Left lung (tissue), 10 donors: ENCODE measurements around the gene ZBTB37. TPM values are rescaled to one million over a fixed set of nuclear protein-coding genes. Genes with fewer than 3 reads are reported as not detected.

Experiments
- ATAC-seq: fragments of 200-7000 bp; cut with Tn5 transposase; one replicate; pipeline ENCODE4 v1.9.1; 2020; ENCODE audit warnings: moderate library complexity
- DNase-seq, 4 donors: peaks; one replicate each; pipeline ENCODE4 v3.0.0-alpha.2; 2013 to 2020
- H3K27ac ChIP-seq, 2 donors: fragments of 200-600 bp; sonication (generic) in 1 of 2; one replicate each; pipeline versions ENCODE4 v1.5.0 to v1.8.0; 2020 to 2021
- H3K27me3 ChIP-seq, 2 donors: fragments of 200-600 bp; sonication (generic) in 1 of 2; one replicate each; pipeline versions ENCODE4 v1.5.0 to v1.8.0; 2020 to 2021
- H3K36me3 ChIP-seq, 2 donors: fragments of 200-600 bp; sonication (generic) in 1 of 2; one replicate each; pipeline versions ENCODE4 v1.5.0 to v1.8.0; 2020 to 2021
- H3K4me1 ChIP-seq, 2 donors: fragments of 200-600 bp; one replicate each; pipeline ENCODE4 v1.8.0; 2021
- H3K4me3 ChIP-seq, 2 donors: fragments of 200-600 bp; sonication (generic) in 1 of 2; one replicate each; pipeline versions ENCODE4 v1.5.0 to v1.8.0; 2020 to 2021; ENCODE audit warnings: mild to moderate bottlenecking in 1 of 2
- H3K9me3 ChIP-seq, 2 donors: fragments of 200-600 bp; sonication (generic) in 1 of 2; one replicate each; pipeline versions ENCODE4 v1.5.0 to v1.8.0; 2020 to 2021
- intact Hi-C, 2 donors: fragments of 100-400 bp; cut with DNase I; formaldehyde crosslinking; loops; one replicate each; pipeline versions ENCODE4 v1.11.2 to v1.14.2; 2022
- polyA plus RNA-seq, 6 donors: library from polyadenylated mRNA; unstranded; fragments of 120-200 nt; gene quantifications; one replicate each; pipeline ENCODE4 v1.2.1, GENCODE V29; 2013; ENCODE audit not compliant: insufficient read length in 6 of 6
- total RNA-seq, 2 donors: library from RNA; stranded (reverse); fragmentation: NEBNext Ultra II Directional; extraction: Animal tissue kit (Norgen Biotek cat#: 25700); gene quantifications; one replicate each; pipeline ENCODE4 v1.2.1, GENCODE V29; 2021
- TF ChIP-seq, protein P1 (sequence below), 2 donors: fragments of 200-600 bp; sonication (generic) in 1 of 2; IDR thresholded peaks; one replicate each; pipeline versions ENCODE4 v1.5.0 to v1.8.0; 2021; ENCODE audit warnings: antibody characterized with exemption in 2 of 2
- donor health status: DM: no; HTN: yes; CAD: no.
- donor health status: DM: no; HTN: no; CAD: no.

The ZBTB37 gene
- total and polyA plus RNA-seq, 8 donors: 10.0 to 13.3 (median 12.1) TPM

DNA sequence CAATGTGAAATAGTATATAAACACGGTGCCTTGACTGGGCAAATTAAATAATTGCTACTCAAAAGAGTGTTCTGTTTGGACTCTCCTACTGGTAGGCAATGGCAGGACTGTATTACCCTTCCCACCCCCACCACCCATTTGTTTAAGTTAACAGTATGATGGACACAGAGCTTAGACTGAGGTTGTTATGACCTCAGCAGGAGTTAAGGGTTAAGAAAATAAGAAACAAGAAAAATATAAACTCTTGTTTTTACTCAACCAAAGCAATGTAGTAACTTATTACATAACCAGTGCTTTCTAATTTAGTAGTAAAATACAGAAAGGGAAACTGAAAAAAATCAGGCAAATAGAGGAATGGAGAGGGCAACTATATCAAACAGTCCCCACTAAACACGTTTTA, 68.9 kb downstream of the ZBTB37 start:
- no peak for ATAC-seq
- Histone ChIP-seq H3K9me3 (no peaks in the 10 kb centered on the region), H3K4me1 (no peaks in the 10 kb centered on the region), H3K4me3 (no peak overlapping the region), H3K27me3 (no peaks in the 10 kb centered on the region), H3K36me3 (peaks cover 0 to 84% of the 10 kb centered on the region in 2 donors), H3K27ac (no peak overlapping the region)
- TF ChIP-seq, protein P1, sequence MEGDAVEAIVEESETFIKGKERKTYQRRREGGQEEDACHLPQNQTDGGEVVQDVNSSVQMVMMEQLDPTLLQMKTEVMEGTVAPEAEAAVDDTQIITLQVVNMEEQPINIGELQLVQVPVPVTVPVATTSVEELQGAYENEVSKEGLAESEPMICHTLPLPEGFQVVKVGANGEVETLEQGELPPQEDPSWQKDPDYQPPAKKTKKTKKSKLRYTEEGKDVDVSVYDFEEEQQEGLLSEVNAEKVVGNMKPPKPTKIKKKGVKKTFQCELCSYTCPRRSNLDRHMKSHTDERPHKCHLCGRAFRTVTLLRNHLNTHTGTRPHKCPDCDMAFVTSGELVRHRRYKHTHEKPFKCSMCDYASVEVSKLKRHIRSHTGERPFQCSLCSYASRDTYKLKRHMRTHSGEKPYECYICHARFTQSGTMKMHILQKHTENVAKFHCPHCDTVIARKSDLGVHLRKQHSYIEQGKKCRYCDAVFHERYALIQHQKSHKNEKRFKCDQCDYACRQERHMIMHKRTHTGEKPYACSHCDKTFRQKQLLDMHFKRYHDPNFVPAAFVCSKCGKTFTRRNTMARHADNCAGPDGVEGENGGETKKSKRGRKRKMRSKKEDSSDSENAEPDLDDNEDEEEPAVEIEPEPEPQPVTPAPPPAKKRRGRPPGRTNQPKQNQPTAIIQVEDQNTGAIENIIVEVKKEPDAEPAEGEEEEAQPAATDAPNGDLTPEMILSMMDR (IDR thresholded peaks at IDR 0.05): no peak
- DNase-seq: no peak
- intact Hi-C loops: no loop called here

DNA sequence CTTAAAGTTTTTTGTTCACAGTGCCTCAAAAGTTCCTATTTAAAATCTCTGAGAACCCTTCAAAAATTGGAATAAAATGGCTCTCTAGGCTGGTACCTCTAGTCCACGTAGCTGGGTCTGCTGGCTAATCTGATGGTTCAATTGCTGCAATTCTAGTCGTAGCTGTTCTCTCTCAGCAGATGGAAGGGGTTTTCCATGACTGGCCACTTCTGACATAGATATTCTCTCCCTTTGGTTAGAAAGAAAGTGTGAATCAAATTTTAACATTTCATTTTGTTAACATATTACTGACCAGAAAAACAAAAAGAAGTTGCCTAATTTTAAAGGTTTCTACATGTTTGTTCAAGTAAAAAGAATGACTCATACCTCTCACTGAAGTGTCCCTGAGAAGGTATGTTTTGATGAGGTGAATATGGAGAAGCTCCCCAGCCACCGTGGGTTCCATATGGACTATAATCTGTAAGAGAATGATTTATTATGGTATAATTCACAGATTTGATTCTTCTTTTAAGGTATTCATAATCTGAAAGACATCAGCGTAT, 78.3 kb downstream of the ZBTB37 start:
- ATAC-seq (no peak), DNase-seq (no peak)
- H3K4me3 ChIP-seq: no peak overlapping the region
- no peaks in the 10 kb centered on the region for H3K4me1 ChIP-seq
- H3K27ac ChIP-seq: no peak overlapping the region
- no peaks in the 10 kb centered on the region for H3K9me3 ChIP-seq
- no peaks in the 10 kb centered on the region for H3K27me3 ChIP-seq
- peaks cover 4 to 100% of the 10 kb centered on the region in 2 donors for H3K36me3 ChIP-seq
- TF ChIP-seq, protein P1 (IDR thresholded peaks at IDR 0.05): no peak
- intact Hi-C loops: no loop called here

DNA sequence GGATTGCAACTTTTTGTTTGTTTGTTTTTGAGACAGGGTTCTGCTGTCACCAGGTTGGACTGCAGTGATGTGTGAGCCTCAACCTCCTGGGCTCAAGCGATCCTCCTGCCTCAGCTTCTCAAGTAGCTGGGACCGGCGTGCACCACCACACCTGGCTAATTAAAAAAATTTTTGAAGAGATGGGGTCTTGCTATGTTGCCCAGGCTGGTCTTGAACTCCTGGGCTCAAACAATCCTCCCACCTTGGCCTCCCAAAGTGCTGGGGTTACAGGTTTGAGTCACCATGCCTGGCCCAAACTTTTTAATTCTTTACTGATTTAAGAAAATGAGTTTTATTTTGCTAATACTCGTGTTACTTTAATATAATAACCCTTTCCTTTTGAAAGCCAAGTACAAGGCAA, 80.4 kb downstream of the ZBTB37 start:
- intact Hi-C loops: no loop called here
- no peaks in the 10 kb centered on the region for H3K27me3 ChIP-seq
- H3K9me3 ChIP-seq: no peaks in the 10 kb centered on the region
- TF ChIP-seq, protein P1 (IDR thresholded peaks at IDR 0.05): no peak
- H3K36me3 ChIP-seq: peaks cover 4 to 97% of the 10 kb centered on the region in 2 donors
- ATAC-seq (no peak), DNase-seq (no peak)
- no peak overlapping the region for H3K27ac ChIP-seq
- no peak overlapping the region for H3K4me3 ChIP-seq
- H3K4me1 ChIP-seq: no peaks in the 10 kb centered on the region

Other genes with a start within 250 kb of the ZBTB37 start
- not detected for gene TEX50, start 233.0 kb upstream of the ZBTB37 start, total RNA-seq
- not detected for gene TEX50, start 233.0 kb upstream of the ZBTB37 start, polyA plus RNA-seq
- gene ANKRD45, start 198.5 kb upstream of the ZBTB37 start, total RNA-seq: 1 to 10 TPM; 1.7 to 4.1 TPM
- gene ANKRD45, start 198.5 kb upstream of the ZBTB37 start, polyA plus RNA-seq: 1 to 10 TPM; 2.2 to 5.2 (median 3.5) TPM
- 10 to 100 TPM; 23.9 to 28.8 TPM for gene KLHL20, start 153.4 kb upstream of the ZBTB37 start, total RNA-seq
- gene KLHL20, start 153.4 kb upstream of the ZBTB37 start, polyA plus RNA-seq: 10 to 100 TPM; 28.3 to 31.7 (median 29.5) TPM
- gene DARS2, start 43.7 kb upstream of the ZBTB37 start, total RNA-seq: 10 to 100 TPM; 20.5 to 21.1 TPM
- 10 to 100 TPM; 19.9 to 24.7 (median 21.9) TPM for gene DARS2, start 43.7 kb upstream of the ZBTB37 start, polyA plus RNA-seq
- gene CENPL, start 43.5 kb upstream of the ZBTB37 start, total RNA-seq: 1 to 10 TPM; 7.2 to 8.3 TPM
- 10 to 100 TPM; 11.0 to 19.0 (median 12.9) TPM for gene CENPL, start 43.5 kb upstream of the ZBTB37 start, polyA plus RNA-seq
- gene GAS5, start 391 bp upstream of the ZBTB37 start, total RNA-seq: 100 to 1,000 TPM; 260 to 261 TPM
- gene GAS5, start 391 bp upstream of the ZBTB37 start, polyA plus RNA-seq: 1,000 to 10,000 TPM in 1 of 6 donors, 100 to 1,000 TPM in 5; 720 to 1,064 (median 828) TPM
- gene SERPINC1, start 48.9 kb downstream of the ZBTB37 start, total RNA-seq: under 1 TPM; 0.29 to 0.44 TPM
- under 1 TPM in 5 of 6 donors, not detected in 1; 0.13 to 0.54 (median 0.43) TPM for gene SERPINC1, start 48.9 kb downstream of the ZBTB37 start, polyA plus RNA-seq
- 10 to 100 TPM; 32.7 to 35.7 TPM for gene RC3H1, start 154.0 kb downstream of the ZBTB37 start, total RNA-seq
- gene RC3H1, start 154.0 kb downstream of the ZBTB37 start, polyA plus RNA-seq: 10 to 100 TPM; 13.3 to 15.4 (median 13.9) TPM